Gastroesophageal sphincter (tissue), 3 donors: ENCODE measurements around the gene SFXN3.

ENCODE experiments used
- CTCF ChIP-seq, 4 experiments: fragments of 200-600 bp in 2 of 4; fragments of 450-650 bp in 2 of 4; sonication (generic) in 1 of 4; IDR thresholded peaks; one replicate each; pipeline ENCODE4 v1.5.1; 2017 to 2019; ENCODE audit warnings: antibody characterized with exemption in 4 of 4, mild to moderate bottlenecking in 2 of 4, moderate library complexity in 2 of 4
- EP300 ChIP-seq: sonication (generic); formaldehyde crosslinking; IDR thresholded peaks from one replicate; pipeline ENCODE4 v1.6.1; 2017; ENCODE audit warnings: antibody characterized with exemption, mild to moderate bottlenecking
- POLR2A ChIP-seq, 2 donors: fragments of 450-650 bp; IDR thresholded peaks; one replicate each; pipeline ENCODE4 v1.6.1; 2017; ENCODE audit warnings: antibody characterized with exemption in 2 of 2, mild to moderate bottlenecking in 2 of 2, moderate library complexity in 1 of 2
- POLR2AphosphoS5 ChIP-seq: sonication (generic); formaldehyde crosslinking; IDR thresholded peaks from one replicate; pipeline ENCODE4 v1.6.1; 2017; ENCODE audit warnings: antibody characterized with exemption

- TF ChIP-seq CTCF (IDR thresholded peaks at IDR 0.05) (no peak), POLR2A (IDR thresholded peaks at IDR 0.05) (no peak), POLR2AphosphoS5 (no peak), EP300 (no peak)
Measured at GRCh38 chr10:101076630-101077029, 45.6 kb downstream of the SFXN3 start.
